GM19025 (cell line): Measurements from ENCODE around the gene CPXM2.
"Not testable (repeated sequence)": the region's sequence is repeated elsewhere in the genome, so short reads cannot be mapped to it uniquely, and the experiment has no call there.

Experiments used
- ATAC-seq: cut with Tn5 transposase; IDR thresholded peaks from one replicate; pipeline ENCODE4 v1.9.1; 2021; ENCODE audit warnings: mild to moderate bottlenecking, low read depth, moderate library complexity; ENCODE audit not compliant: unreplicated experiment

Gene CPXM2

DNA sequence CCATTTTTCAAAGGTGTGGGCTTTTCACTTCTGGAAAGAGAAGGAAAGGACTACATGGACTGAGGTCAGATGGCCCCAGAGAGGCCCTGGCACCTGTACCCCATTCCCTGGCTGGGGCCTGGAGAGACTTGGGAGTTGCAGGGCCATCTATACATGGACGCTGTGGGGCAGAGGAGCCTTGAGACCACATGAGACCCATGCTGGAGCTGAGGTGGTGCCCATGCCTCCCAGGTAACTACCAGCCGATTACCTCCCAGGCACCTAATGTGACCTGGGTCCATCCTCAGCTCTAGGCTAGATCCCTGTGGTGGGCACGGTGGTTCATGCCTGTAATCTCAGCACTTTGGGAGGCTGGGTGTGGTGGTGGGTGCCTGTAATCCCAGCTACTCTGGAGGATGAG is 144.2 kb downstream of the CPXM2 start:
- no peak for ATAC-seq

GRCh38 chr10:123746942-123747341 is 144.7 kb downstream of the CPXM2 start:
- no peak for ATAC-seq

GRCh38 chr10:123746520-123746919 is 145.1 kb downstream of the CPXM2 start:
- no peak for ATAC-seq

DNA sequence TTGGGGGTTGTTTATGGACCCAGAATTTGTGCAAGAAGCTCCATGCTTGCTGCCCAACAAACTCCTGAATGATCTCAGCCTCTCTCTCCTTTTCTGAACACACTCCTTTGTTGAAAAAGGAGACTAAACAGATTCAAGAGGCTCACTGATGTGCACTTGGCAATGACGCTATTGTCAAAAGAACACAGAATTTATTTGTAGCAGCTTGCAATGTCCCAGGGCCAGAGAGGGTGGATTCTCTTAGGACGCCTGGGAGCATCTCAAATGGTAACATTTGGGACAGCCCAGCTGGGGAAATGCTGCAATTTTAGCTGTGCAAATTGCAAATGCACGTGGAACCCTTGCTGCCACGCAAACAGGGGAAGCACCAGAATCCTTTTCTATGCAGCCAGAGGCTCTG is 145.5 kb downstream of the CPXM2 start:
- ATAC-seq: no peak

DNA sequence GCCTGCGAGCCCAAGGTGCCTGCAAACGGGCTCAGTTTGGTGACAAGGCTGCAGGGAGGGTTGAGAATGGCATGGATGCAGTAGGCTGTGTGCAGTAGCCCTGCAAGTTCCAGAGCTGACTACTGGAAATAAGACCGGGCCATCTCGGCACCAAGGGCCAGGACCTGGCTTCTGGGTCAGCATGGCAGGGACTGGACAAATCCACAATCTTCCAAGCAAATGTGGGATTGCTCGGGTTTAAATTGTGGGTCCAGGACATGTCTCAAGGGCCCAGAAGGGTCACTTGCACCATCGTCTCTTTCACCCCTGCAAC is 147.4 kb downstream of the CPXM2 start:
- no peak for ATAC-seq

- no peak for ATAC-seq
Observed at GRCh38 chr10:123743441-123744223, 148.0 kb downstream of the CPXM2 start.

- no peak for ATAC-seq
Observed at GRCh38 chr10:123742751-123743440, 148.7 kb downstream of the CPXM2 start.

- no peak for ATAC-seq
Observed at GRCh38 chr10:123741711-123742110, 149.9 kb downstream of the CPXM2 start.

- ATAC-seq: no peak
Observed at GRCh38 chr10:123741146-123741545, 150.5 kb downstream of the CPXM2 start.

GRCh38 chr10:123736917-123737316 is 154.7 kb downstream of the CPXM2 start:
- not testable (repeated sequence) for ATAC-seq

DNA sequence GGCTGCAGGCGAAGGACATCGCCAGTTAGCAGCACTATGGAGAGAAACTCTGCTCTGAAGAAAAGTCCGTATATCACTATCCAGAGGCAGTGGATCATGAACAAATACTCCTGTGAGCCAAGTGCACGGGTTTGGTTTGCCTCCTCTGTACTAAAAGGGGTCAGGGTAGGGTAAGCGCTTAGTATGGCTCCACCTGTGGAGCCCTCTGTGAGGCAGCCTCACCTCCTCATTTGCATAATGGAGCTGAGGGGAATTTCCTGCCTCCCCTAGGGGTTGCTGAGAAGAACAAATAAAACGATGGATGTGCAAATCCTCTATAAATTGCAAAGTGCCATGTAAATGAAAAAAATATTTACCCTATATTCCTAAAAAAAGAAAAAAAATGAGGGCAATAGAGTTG is 162.1 kb downstream of the CPXM2 start:
- ATAC-seq: no peak

GRCh38 chr10:123726836-123727235 is 164.8 kb downstream of the CPXM2 start:
- no peak for ATAC-seq

- no peak for ATAC-seq
Observed at GRCh38 chr10:123726381-123726780, 165.2 kb downstream of the CPXM2 start.

- ATAC-seq: no peak
Observed at GRCh38 chr10:123724747-123725146, 166.9 kb downstream of the CPXM2 start.

GRCh38 chr10:123722351-123722750 is 169.3 kb downstream of the CPXM2 start:
- ATAC-seq: no peak

DNA sequence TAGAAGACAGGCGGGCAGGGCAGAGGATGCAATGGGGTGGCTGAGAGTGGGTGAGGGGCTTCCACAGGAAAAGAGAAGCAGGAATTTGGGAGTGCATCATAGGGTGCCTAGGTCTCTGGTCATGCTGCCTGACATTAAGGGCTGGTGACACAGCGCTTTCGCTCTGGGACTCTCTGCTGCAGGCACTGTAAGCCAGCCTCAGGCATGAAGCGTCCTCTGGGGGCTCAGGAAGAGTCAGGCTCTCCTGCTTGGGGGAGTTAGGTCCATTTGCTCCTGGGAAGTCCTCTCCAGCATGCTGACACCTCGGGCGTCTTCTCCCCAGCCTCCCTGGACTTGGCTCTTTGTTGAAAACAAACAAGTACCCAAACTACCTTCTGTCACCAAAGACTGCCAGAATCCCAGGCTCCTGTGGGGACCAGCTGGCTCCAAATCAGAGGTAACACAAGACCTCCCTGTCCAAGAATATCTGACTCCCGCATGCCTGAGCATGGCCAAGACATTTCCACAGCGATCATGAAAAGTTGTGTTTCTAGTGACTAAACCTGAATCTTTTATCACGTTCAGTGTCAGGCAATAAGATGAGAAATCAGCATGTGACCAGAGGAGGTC is 170.1 kb downstream of the CPXM2 start:
- no peak for ATAC-seq

DNA sequence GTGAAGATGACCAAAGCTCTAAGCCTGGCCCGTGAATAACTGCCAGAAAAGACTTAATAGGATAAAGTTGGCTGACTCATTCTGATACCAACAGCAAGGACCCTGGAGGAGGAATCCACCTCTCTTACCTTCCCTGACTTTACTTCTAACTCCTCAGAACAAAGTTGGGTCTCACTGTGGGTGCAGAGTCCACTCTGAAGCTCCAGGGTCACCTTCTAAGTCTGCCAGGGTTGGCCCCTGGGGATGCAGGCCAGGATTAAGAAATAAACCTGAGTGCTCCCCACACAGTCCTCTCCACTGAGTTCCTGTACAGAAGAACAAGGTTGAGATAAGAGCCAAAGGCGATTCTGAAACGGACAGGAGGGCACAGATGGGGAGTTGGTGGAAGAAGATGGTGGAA is 171.1 kb downstream of the CPXM2 start:
- ATAC-seq: no peak

DNA sequence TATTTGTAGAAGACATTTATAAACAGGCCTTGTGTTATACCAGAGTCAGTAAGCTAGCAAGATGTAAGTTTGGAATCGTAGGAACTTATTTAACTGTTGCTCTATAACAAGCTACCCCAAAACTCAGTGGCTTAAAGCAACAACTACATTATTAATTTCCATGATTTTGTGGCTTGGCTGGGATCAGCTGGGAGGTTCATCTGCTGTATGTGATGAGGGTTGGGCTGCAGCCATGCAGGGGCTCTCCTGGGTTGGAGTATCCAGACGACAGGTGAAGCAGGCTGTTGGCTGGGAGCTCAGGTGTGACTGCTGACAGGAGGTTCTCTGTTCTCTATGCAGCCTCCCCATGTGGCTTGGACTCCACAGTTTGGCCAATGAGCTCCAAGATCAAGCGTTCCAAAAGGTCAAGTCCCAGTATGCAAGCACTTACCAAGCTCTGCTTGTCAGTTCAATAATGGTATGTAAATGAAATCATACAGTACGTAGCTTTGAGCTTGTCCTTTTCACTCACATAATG is 173.0 kb downstream of the CPXM2 start:
- no peak for ATAC-seq

DNA sequence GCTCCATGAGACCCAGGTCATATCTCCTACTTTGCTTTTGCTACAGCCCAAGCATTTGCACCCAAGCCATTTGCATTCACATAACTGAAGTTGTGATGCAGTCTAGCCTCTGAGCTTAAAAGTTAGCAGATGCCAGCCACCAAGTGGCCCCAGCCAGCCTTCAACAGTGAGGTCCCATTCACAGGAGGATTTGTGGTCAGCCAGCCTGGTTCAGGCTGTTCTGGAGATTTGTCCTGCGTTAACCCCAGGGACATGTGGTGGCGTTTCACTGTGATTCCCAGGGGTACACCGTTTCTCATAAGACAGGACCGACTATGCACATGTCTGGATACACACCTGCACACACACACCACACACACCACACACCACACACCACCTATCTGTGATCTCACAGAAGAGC is 174.3 kb downstream of the CPXM2 start:
- ATAC-seq: no peak

GRCh38 chr10:123715546-123715945 is 176.1 kb downstream of the CPXM2 start:
- no peak for ATAC-seq

DNA sequence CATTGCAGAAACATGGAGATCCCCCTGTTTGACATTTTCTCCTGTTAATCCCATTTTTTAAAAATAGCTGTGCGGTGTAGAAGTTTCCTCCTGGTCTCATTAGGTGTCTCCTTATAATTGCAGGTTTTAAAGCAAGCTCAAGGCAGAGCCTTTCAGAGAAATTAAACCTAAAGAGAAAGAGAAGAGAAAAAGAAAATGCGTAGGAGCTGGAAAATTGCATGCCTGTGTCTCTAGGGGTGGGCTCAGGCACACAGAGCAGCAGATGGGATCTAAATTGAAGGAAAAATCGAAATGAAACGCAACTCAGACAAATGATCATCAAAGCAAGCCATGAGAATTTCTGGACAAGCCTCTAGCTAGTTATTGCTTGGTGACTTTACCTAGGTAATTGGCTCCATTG is 185.4 kb downstream of the CPXM2 start:
- ATAC-seq: no peak

DNA sequence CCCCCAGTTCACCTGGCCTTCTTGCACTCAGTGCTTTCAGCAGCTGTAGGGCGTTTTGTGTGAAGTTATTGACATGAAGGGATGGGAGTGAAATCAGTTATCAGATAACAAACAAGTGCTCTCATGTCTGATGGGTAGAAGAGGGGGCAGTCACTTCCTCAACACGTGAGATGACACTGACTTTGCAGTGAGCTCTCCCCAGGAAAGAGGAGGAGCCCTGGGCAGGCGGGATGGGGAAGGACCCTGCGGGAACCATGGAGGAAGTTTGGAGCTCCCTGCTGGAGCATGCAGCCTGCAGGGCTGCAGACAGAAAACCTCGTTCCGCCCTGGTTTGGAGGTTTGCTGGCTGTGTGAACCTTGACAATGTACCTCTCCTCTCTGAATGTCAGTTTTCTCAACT is 186.8 kb downstream of the CPXM2 start:
- ATAC-seq: no peak
